ENCODE results near the gene NPAS3.

The NPAS3 gene

GRCh38 chr14:33756833-33757232 lies 818.2 kb downstream of the NPAS3 start:
- DNase-seq (ENCODE audit: low read depth), result no peak
- H3K4me3 ChIP-seq (ENCODE audit: low read length), result no peak overlapping the region
- no peak for TF ChIP-seq CTCF (IDR thresholded peaks at IDR 0.05; ENCODE audit: insufficient read depth, low read depth, low read length, missing control alignments)

GRCh38 chr14:33758547-33758946 lies 819.9 kb downstream of the NPAS3 start:
- DNase-seq (ENCODE audit: low read depth), result no peak
- no peak for TF ChIP-seq CTCF (IDR thresholded peaks at IDR 0.05; ENCODE audit: insufficient read depth, low read depth, low read length, missing control alignments)

GRCh38 chr14:33762161-33762851 lies 823.6 kb downstream of the NPAS3 start:
- no peak for DNase-seq (ENCODE audit: low read depth)
- H3K4me3 ChIP-seq (ENCODE audit: low read length), result no peak overlapping the region
- no peak for TF ChIP-seq CTCF (IDR thresholded peaks at IDR 0.05; ENCODE audit: insufficient read depth, low read depth, low read length, missing control alignments)

More at GRCh38 chr14:33758547-33758946, 819.9 kb downstream of the NPAS3 start:
- H3K4me3 ChIP-seq (ENCODE audit: low read length), result no peak overlapping the region

GRCh38 chr14:33764876-33765650 lies 826.4 kb downstream of the NPAS3 start:
- no peak overlapping the region for H3K4me3 ChIP-seq (ENCODE audit: low read length)
- no peak for TF ChIP-seq CTCF (IDR thresholded peaks at IDR 0.05; ENCODE audit: insufficient read depth, low read depth, low read length, missing control alignments)
- DNase-seq (ENCODE audit: low read depth), result no peak

- H3K4me3 ChIP-seq (ENCODE audit: low read length), result no peak overlapping the region
- DNase-seq (ENCODE audit: low read depth), result no peak
- TF ChIP-seq CTCF (IDR thresholded peaks at IDR 0.05; ENCODE audit: insufficient read depth, low read depth, low read length, missing control alignments), result no peak
Observed at GRCh38 chr14:33767586-33768457, 829.1 kb downstream of the NPAS3 start.

GRCh38 chr14:33768458-33768830 lies 829.8 kb downstream of the NPAS3 start:
- no peak for DNase-seq (ENCODE audit: low read depth)
- no peak for TF ChIP-seq CTCF (IDR thresholded peaks at IDR 0.05; ENCODE audit: insufficient read depth, low read depth, low read length, missing control alignments)
- no peak overlapping the region for H3K4me3 ChIP-seq (ENCODE audit: low read length)

Data from epithelial cell of esophagus (primary cell).